Heart right ventricle (tissue), 16 donors: ENCODE measurements around the gene NAALADL2. TPM values are rescaled to one million over a fixed set of nuclear protein-coding genes. Genes with fewer than 3 reads are reported as not detected.

Experiments
- ATAC-seq, 8 donors: fragments of 200-7000 bp; cut with Tn5 transposase; one replicate each; pipeline ENCODE4 v1.9.1; 2020; ENCODE audit warnings: mild to moderate bottlenecking in 8 of 8, moderate library complexity in 8 of 8, moderate number of reproducible peaks in 1 of 8
- DNase-seq, 2 donors: peaks; one replicate each; pipeline ENCODE4 v3.0.0-alpha.2; 2020
- H3K27ac ChIP-seq, 10 donors: fragments of 200-600 bp; sonication (generic) in 2 of 10; one replicate each; pipeline versions ENCODE4 v1.5.0 to v1.8.0; 2020 to 2022; ENCODE audit warnings: mild to moderate bottlenecking in 3 of 10
- H3K27me3 ChIP-seq, 7 donors: fragments of 200-600 bp; one replicate each; pipeline ENCODE4 v1.8.0; 2021 to 2022; ENCODE audit warnings: mild to moderate bottlenecking in 2 of 7
- H3K36me3 ChIP-seq, 9 donors: fragments of 200-600 bp; sonication (generic) in 1 of 9; one replicate each; pipeline versions ENCODE4 v1.5.0 to v1.8.0; 2020 to 2022; ENCODE audit warnings: mild to moderate bottlenecking in 2 of 9
- H3K4me1 ChIP-seq, 9 donors: fragments of 200-600 bp; sonication (generic) in 1 of 9; one replicate each; pipeline versions ENCODE4 v1.5.0 to v1.8.0; 2020 to 2022; ENCODE audit warnings: mild to moderate bottlenecking in 4 of 9
- H3K4me3 ChIP-seq, 10 donors: fragments of 200-600 bp; sonication (generic) in 2 of 10; one replicate each; pipeline versions ENCODE4 v1.5.0 to v1.8.0; 2020 to 2022; ENCODE audit warnings: mild to moderate bottlenecking in 7 of 10, moderate library complexity in 2 of 10
- H3K9me3 ChIP-seq, 11 donors: fragments of 200-600 bp in 10 of 11; sonication (generic) in 2 of 11; one replicate each; pipeline versions ENCODE4 v1.5.0 to v1.8.0; 2013 to 2022; ENCODE audit warnings: mild to moderate bottlenecking in 2 of 11, control low read depth in 1 of 11, moderate library complexity in 1 of 11
- WGBS, 2 donors: extraction: QIAGEN DNeasy Blood & Tissue Kit; methylation state at CpG; one replicate each; pipeline ENCODE4 v1.1.7; 2013; ENCODE audit warnings: inconsistent platforms in 1 of 2; 5-methylcytosine and 5-hydroxymethylcytosine counted together
- intact Hi-C, 10 donors: fragments of 100-400 bp; cut with DNase I; formaldehyde crosslinking; loops; one replicate each; pipeline versions ENCODE4 v1.11.1 to v1.14.2; 2022
- polyA plus RNA-seq, 2 donors: library from polyadenylated mRNA; stranded (reverse); fragments of 200-250 nt; gene quantifications; one replicate each; pipeline ENCODE4 v1.2.3, GENCODE V29; 2013
- total RNA-seq, 10 donors: library from RNA; stranded (reverse); fragmentation: NEBNext Ultra II Directional in 3 of 10; extraction: Animal tissue kit (Norgen Biotek cat#: 25700) in 3 of 10; gene quantifications; one replicate each; pipeline versions ENCODE4 v1.2.1 to v1.2.4, GENCODE V29; 2021 to 2023
- TF ChIP-seq, protein P1 (sequence below), 9 donors: fragments of 200-600 bp; sonication (generic) in 2 of 9; IDR thresholded peaks; one replicate each; pipeline versions ENCODE4 v1.5.0 to v1.8.0; 2021 to 2022; ENCODE audit warnings: antibody characterized with exemption in 9 of 9, mild to moderate bottlenecking in 5 of 9, moderate library complexity in 1 of 9
- donor health status: Arrhythmogenic right ventricular cardiomyopathy.
- donor health status: ischemic (EF 13 %, LVEDD 7.1; RV severe dilation, severe dysfunction).
- donor health status: healthy with polysubstance abuse.
- donor health status: DM: no; HTN: yes; CAD: no.
- donor health status: DM: no; HTN: no; CAD: no.
- donor health status: ischemic (EF 25% LVEDD 6.9; RV normal size, moderate dysfunction).
- donor health status: ischemic (EF 25% LVEDD 5.7; RV mildly dilated, moderate dysfunction).
- donor health status: healthy.
- donor health status: DM: yes; HTN: yes; CAD: no.
- donor health status: Ischemic cardiomyopathy.
- donor health status: ischemic (EF 35%, LVEDD 5.7; RV mildly dilated, moderate dysfunction).
- donor health status: nonischemic (EF 11% LVEDD 7.7; RV severe dilation, severe dysfunction).
- donor health status: DM: yes; HTN: yes; CAD: no.
- donor health status: PGD.
- donor health status: ischemic (EF 29% LVEDD 5.4; RV normal size, mild dysfunction).
- donor health status: nonischemic (EF 23%, LVEDD 6.1; RV moderate dilation, normal function).

The NAALADL2 gene
- total and polyA plus RNA-seq, 12 donors: 0.36 to 11.9 (median 5.2) TPM

DNA sequence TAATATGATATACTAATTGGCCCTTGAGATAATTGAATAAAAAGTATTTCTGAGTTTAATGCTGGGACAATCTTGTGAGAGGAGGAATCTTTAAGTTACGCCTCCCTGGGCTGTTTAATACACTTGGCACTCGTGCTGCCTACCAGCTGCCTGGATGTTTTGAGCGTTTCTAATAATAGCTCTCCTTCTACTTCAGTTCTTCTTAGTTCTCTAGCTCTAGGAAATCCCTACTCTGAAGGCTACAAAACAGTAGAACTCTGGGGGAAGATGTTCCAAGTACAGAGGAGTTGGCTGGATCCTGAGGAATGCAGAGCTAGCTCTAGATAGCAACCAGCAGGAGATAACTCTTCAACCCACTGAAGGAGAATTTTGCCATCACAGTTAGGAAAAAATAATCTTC lies 3.5 kb downstream of the NAALADL2 start:
- TF ChIP-seq, protein P1, sequence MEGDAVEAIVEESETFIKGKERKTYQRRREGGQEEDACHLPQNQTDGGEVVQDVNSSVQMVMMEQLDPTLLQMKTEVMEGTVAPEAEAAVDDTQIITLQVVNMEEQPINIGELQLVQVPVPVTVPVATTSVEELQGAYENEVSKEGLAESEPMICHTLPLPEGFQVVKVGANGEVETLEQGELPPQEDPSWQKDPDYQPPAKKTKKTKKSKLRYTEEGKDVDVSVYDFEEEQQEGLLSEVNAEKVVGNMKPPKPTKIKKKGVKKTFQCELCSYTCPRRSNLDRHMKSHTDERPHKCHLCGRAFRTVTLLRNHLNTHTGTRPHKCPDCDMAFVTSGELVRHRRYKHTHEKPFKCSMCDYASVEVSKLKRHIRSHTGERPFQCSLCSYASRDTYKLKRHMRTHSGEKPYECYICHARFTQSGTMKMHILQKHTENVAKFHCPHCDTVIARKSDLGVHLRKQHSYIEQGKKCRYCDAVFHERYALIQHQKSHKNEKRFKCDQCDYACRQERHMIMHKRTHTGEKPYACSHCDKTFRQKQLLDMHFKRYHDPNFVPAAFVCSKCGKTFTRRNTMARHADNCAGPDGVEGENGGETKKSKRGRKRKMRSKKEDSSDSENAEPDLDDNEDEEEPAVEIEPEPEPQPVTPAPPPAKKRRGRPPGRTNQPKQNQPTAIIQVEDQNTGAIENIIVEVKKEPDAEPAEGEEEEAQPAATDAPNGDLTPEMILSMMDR (IDR thresholded peaks at IDR 0.05): no peak
- no peaks in the 10 kb centered on the region for H3K27me3 ChIP-seq
- H3K9me3 ChIP-seq: no peaks in the 10 kb centered on the region
- intact Hi-C loops: no loop called here
- H3K27ac ChIP-seq: no peak overlapping the region
- ATAC-seq (peak in 3 of 8 donors; percentile 39 to 63 (median 51)), DNase-seq (no peak)
- 25 to 40% methylated on average over 3 of the region's 3 CpGs for WGBS, 2 donors
- H3K4me3 ChIP-seq: no peak overlapping the region
- H3K36me3 ChIP-seq: no peaks in the 10 kb centered on the region
- peaks cover 0 to 7% (median 0%) of the 10 kb centered on the region in 9 donors for H3K4me1 ChIP-seq

DNA sequence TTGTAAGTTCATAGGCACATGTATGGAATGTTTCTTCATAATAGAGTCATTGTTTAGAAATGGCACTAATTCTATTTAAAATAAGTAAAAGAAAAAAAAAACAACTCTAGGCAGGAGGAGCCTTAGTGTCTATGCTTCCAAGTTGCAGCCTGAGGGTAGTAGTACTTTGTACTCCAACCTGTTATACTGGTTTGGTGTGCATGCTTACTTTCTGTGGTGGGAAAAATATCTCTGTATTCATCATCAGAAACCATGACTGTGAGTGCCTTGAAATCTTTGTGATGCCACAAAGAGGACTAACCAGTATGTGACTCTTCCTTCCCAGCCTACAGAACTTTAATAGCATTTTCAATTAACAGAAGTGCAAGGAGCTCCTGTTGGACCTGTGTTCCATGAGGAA lies 4.4 kb downstream of the NAALADL2 start:
- TF ChIP-seq, protein P1 (IDR thresholded peaks at IDR 0.05): no peak
- ATAC-seq (no peak), DNase-seq (no peak)
- Histone ChIP-seq H3K9me3 (no peaks in the 10 kb centered on the region), H3K4me1 (peaks cover 0 to 7% (median 0%) of the 10 kb centered on the region in 9 donors), H3K27ac (no peak overlapping the region), H3K36me3 (no peaks in the 10 kb centered on the region), H3K4me3 (no peak overlapping the region), H3K27me3 (no peaks in the 10 kb centered on the region)
- intact Hi-C loops: no loop called here

DNA sequence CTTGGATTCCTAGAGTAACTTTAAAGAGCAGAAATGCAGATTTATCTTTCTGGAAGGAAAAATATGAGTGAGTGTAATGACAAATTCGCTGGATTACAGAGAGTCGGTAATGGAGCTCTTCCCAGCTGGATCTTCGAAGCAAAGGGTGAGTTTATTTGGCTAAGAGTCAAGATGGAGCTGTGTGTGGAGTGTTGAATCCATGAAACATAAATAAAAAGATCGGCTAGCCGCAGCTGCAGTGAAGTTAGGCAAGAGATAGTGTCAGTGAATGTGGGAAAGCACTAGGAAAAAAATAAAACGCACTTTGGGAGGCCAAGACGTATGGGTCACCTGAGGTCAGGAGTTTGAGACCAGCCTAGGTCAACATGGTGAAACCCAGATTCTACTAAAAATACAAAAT lies 10.3 kb downstream of the NAALADL2 start:
- WGBS, 2 donors: 69 to 71% methylated on average over 7 of the region's 7 CpGs
- H3K4me3 ChIP-seq: no peak overlapping the region
- TF ChIP-seq, protein P1 (IDR thresholded peaks at IDR 0.05): no peak
- no peaks in the 10 kb centered on the region for H3K27me3 ChIP-seq
- DNase-seq (no peak), ATAC-seq (no peak)
- H3K4me1 ChIP-seq: no peaks in the 10 kb centered on the region
- intact Hi-C loops: no loop called here
- H3K9me3 ChIP-seq: no peaks in the 10 kb centered on the region
- H3K36me3 ChIP-seq: no peaks in the 10 kb centered on the region
- no peak overlapping the region for H3K27ac ChIP-seq

DNA sequence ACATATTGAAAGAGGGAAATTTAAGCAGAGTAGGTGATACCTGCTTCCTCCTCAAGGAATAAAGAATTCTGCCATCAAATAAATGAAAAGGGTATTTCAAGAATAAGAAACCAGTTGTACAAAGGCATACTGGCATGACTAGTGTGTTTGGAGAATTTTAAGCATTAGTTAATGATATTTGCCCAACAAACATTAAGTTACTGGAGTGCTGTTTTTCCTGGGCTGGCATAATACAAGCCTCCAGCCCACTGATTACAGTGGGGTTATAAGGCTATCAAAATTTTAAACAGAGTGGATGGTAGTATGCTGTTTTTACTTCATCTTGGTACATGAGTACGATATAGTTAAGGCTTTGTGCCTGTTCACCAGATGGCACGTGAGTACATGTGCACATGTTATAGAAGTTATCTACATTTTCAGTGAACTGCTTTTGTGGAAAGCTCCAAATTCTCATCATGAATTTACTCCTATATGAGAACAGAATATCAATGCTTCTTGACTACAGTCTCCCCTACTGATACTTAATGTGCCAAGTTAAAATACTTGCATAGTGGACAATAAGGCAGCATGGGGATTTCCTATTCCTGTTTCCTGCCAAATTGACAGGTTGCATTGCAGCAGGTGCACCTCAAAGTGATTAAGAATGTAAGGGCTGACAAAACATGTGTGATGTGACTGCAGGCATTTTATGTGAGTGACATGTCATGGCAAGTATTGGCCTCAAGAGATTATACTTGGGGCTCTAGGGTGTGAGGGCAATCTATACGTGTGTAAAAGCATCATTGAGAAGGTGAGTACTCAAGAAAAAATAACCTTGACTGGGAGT lies 14.9 kb downstream of the NAALADL2 start:
- H3K4me1 ChIP-seq: no peaks in the 10 kb centered on the region
- intact Hi-C loops: no loop called here
- H3K9me3 ChIP-seq: no peaks in the 10 kb centered on the region
- no peak for ATAC-seq
- TF ChIP-seq, protein P1 (IDR thresholded peaks at IDR 0.05): no peak
- no peaks in the 10 kb centered on the region for H3K27me3 ChIP-seq
- DNase-seq: no peak
- 86 to 88% methylated on average over 3 of the region's 3 CpGs for WGBS, 2 donors
- no peak overlapping the region for H3K4me3 ChIP-seq
- no peak overlapping the region for H3K27ac ChIP-seq
- no peaks in the 10 kb centered on the region for H3K36me3 ChIP-seq
